Measurements from ENCODE around the gene FARS2. TPM values are rescaled to one million over a fixed set of nuclear protein-coding genes. Genes with fewer than 3 reads are reported as not detected.

The FARS2 gene
- total RNA-seq (10 to 100 TPM; 16.2 to 23.1 (median 20.3) TPM), polyA plus RNA-seq (10 to 100 TPM; 27.1 to 28.1 TPM), total RNA-seq (28.4 reads per million, percentile 58 among the genes with 10 or more reads in this experiment)

DNA sequence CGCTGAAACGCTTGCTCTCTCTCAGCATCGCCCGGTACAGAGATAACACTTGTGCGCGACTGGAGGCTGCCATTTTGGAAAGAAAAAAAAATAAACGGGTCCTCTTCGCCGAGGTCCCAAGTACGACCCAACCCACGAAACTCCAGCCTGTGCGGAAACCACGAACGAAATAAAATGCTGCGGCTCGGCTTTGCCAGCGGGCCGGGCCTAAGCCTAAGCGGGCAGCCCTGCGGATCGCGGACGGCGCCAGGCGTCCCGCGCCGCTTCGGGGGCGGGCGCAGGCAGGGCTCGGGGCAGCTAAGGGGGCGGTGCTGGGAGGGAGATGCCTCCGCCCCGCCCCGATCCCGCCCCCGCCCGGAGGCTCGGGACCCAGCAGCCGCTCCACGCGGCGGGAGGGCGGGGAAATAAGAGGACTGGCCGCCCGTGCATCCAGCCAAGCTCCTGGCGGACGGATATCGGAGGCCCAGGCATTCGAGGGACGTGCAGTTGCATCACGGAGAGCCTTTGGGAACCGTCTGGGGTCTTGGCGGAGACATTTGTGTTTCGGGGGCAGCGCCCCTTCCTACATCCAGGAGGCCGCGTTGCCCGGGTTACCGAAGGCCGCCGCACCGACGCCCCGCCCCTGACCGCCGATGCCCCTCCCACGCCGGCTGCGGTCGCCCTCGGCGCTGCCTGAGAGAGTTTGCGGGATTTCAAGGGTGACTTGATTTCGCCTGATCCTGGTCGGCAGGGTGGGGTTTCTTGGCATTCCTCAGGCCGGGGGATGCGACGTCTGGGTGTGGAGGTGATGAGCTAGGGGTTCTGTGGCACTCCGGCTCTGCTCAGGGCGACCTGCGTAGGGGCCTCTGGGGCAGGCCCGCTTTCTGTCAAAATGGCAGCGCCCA, at the start of gene FARS2, which contains the start of gene LYRM4:
Gene FARS2 (plus strand): TSS at position 853 of the 884 bp plus-strand sequence.
Gene LYRM4 (minus strand): TSS at position 290 of the 884 bp plus-strand sequence. CDS start 217 bp downstream, at position 73.
- peak; percentile 86 to 99 (median 97) for DNase-seq
- Mint-ChIP-seq H3K4me3 (peak within 1 kb of the TSS; percentile 94 to 100 (median 98)), H3K27ac (peak within 1 kb of the TSS; percentile 99 to 100 (median 100)), H3K36me3 (peaks cover under 1 to 22% (median 6%) of the 10 kb centered on the region in 5 donors), H3K27me3 (no peaks in the 10 kb centered on the region), H3K9me3 (peaks cover 0 to 5% (median 0%) of the 10 kb centered on the region in 11 donors), H3K4me1 (peaks cover 18 to 63% (median 43%) of the 10 kb centered on the region in 7 donors)
- no peaks in the 10 kb centered on the region for H3K9me3 ChIP-seq (ENCODE audit: control insufficient read depth in 2 of 3, low read length in 3 of 3)
- ChIA-PET CTCF (interaction anchor here (0.7 to 1.5 kb wide), 3 partner anchors 87 to 117 kb away, joined by 3 read pairs; no protein-coding TSS in a partner anchor), POLR2A (interaction anchor here (0.7 to 2.8 kb wide), 9 partner anchors 10 to 1900 kb away, joined by 3 to 20 read pairs (median 3); no protein-coding TSS in a partner anchor)
- peak; percentile 91 for ATAC-seq
- H3K4me1 ChIP-seq (ENCODE audit: control insufficient read depth in 2 of 2, insufficient read depth in 2 of 2, low read length in 2 of 2) = peaks cover 9 to 13% of the 10 kb centered on the region in 2 donors
- peak within 1 kb of the TSS; percentile 93 for H3K27ac ChIP-seq (ENCODE audit: low read depth, low read length)
- intact Hi-C loops (cut with micrococcal nuclease) = loop anchor here (1.0 to 10.0 kb wide), 13 partner anchors 19 to 1880 kb away; partner anchors contain the start of genes CDYL (in 1 of the 2) and ECI2 (in 1 of the 2)
- H3K27me3 ChIP-seq (ENCODE audit: control insufficient read depth in 2 of 2, insufficient read depth in 2 of 2, low read length in 2 of 2) = no peaks in the 10 kb centered on the region
- peak within 1 kb of the TSS; percentile 63 for H3K4me3 ChIP-seq (ENCODE audit: low read length)
- H3K36me3 ChIP-seq (ENCODE audit: control insufficient read depth in 2 of 3, insufficient read depth in 3 of 3, low read length in 3 of 3) = peaks cover 0 to 3% (median 0%) of the 10 kb centered on the region in 3 experiments

GRCh38 chr6:5213836-5214235, 47.5 kb upstream of the FARS2 start:
- peaks cover 0 to 5% (median 0%) of the 10 kb centered on the region in 7 donors for H3K4me1 Mint-ChIP-seq
- no peak for DNase-seq
- POLR2A ChIA-PET = no interaction called here
- ATAC-seq = no peak
- no peaks in the 10 kb centered on the region for H3K9me3 Mint-ChIP-seq
- intact Hi-C loops (cut with micrococcal nuclease) = loop anchor here (5.0 to 10.0 kb wide), 5 partner anchors 37 to 1333 kb away; no protein-coding TSS in a partner anchor
- CTCF ChIA-PET = no interaction called here
- H3K27ac Mint-ChIP-seq = no peak overlapping the region
- no peak overlapping the region for H3K27ac ChIP-seq (ENCODE audit: low read depth, low read length)
- H3K36me3 ChIP-seq (ENCODE audit: control insufficient read depth in 2 of 3, insufficient read depth in 3 of 3, low read length in 3 of 3) = peaks cover 0 to 21% (median 0%) of the 10 kb centered on the region in 3 experiments
- no peaks in the 10 kb centered on the region for H3K27me3 Mint-ChIP-seq
- peaks cover 0 to 44% (median 18%) of the 10 kb centered on the region in 5 donors for H3K36me3 Mint-ChIP-seq
- H3K4me3 Mint-ChIP-seq = no peak overlapping the region
- no peak overlapping the region for H3K4me3 ChIP-seq (ENCODE audit: low read length)
- no peaks in the 10 kb centered on the region for H3K27me3 ChIP-seq (ENCODE audit: control insufficient read depth in 2 of 2, insufficient read depth in 2 of 2, low read length in 2 of 2)
- H3K9me3 ChIP-seq (ENCODE audit: control insufficient read depth in 2 of 3, low read length in 3 of 3) = no peaks in the 10 kb centered on the region
- no peaks in the 10 kb centered on the region for H3K4me1 ChIP-seq (ENCODE audit: control insufficient read depth in 2 of 2, insufficient read depth in 2 of 2, low read length in 2 of 2)

- intact Hi-C loops (cut with micrococcal nuclease) = loop anchor here (5.0 to 10.0 kb wide), 5 partner anchors 37 to 1333 kb away; no protein-coding TSS in a partner anchor
- Mint-ChIP-seq H3K27me3 (no peaks in the 10 kb centered on the region), H3K4me1 (peaks cover 0 to 5% (median 0%) of the 10 kb centered on the region in 7 donors), H3K9me3 (no peaks in the 10 kb centered on the region), H3K27ac (no peak overlapping the region), H3K36me3 (peaks cover 0 to 41% (median 18%) of the 10 kb centered on the region in 5 donors), H3K4me3 (no peak overlapping the region)
- peak in 2 of 9 donors; percentile 5 to 32 for DNase-seq
- no peak for ATAC-seq
- no peak overlapping the region for H3K27ac ChIP-seq (ENCODE audit: low read depth, low read length)
- CTCF ChIA-PET = no interaction called here
- H3K9me3 ChIP-seq (ENCODE audit: control insufficient read depth in 2 of 3, low read length in 3 of 3) = no peaks in the 10 kb centered on the region
- H3K27me3 ChIP-seq (ENCODE audit: control insufficient read depth in 2 of 2, insufficient read depth in 2 of 2, low read length in 2 of 2) = no peaks in the 10 kb centered on the region
- POLR2A ChIA-PET = no interaction called here
- peaks cover 0 to 21% (median 0%) of the 10 kb centered on the region in 3 experiments for H3K36me3 ChIP-seq (ENCODE audit: control insufficient read depth in 2 of 3, insufficient read depth in 3 of 3, low read length in 3 of 3)
- no peak overlapping the region for H3K4me3 ChIP-seq (ENCODE audit: low read length)
- H3K4me1 ChIP-seq (ENCODE audit: control insufficient read depth in 2 of 2, insufficient read depth in 2 of 2, low read length in 2 of 2) = no peaks in the 10 kb centered on the region
Observed at GRCh38 chr6:5214570-5215052, 46.7 kb upstream of the FARS2 start.

DNA sequence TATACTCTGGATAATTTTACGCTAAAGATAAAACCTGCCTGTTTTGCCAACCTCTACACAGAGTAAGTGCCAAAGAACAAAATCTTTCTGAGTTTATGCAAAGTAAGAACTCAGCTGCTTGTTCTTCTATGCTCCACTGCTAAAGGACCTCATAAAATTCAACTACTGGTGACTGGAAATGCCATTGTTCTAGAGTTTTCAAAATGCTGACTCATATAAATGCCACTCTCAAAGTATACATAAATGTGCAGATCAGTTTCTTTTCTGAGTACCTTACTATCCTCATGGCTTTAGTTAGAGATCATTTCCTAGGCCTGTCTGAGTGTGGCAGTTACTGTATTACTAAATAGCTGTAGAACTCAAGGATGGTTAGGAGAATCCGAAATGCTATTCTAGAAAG, 46.2 kb upstream of the FARS2 start:
- ChIA-PET CTCF (no interaction called here), POLR2A (no interaction called here)
- ATAC-seq = no peak

GRCh38 chr6:5215799-5216198, 45.5 kb upstream of the FARS2 start:
- H3K4me3 ChIP-seq (ENCODE audit: low read length) = no peak overlapping the region
- peaks cover 0 to 21% (median 0%) of the 10 kb centered on the region in 3 experiments for H3K36me3 ChIP-seq (ENCODE audit: control insufficient read depth in 2 of 3, insufficient read depth in 3 of 3, low read length in 3 of 3)
- Mint-ChIP-seq H3K36me3 (peaks cover 0 to 45% (median 18%) of the 10 kb centered on the region in 5 donors), H3K4me3 (no peak overlapping the region), H3K4me1 (peaks cover 0 to 5% (median 0%) of the 10 kb centered on the region in 7 donors), H3K9me3 (no peaks in the 10 kb centered on the region), H3K27me3 (no peaks in the 10 kb centered on the region), H3K27ac (peak overlapping the region in 2 of 9 donors; percentile 6 to 8)
- no peak for DNase-seq
- H3K9me3 ChIP-seq (ENCODE audit: control insufficient read depth in 2 of 3, low read length in 3 of 3) = no peaks in the 10 kb centered on the region
- no peaks in the 10 kb centered on the region for H3K27me3 ChIP-seq (ENCODE audit: control insufficient read depth in 2 of 2, insufficient read depth in 2 of 2, low read length in 2 of 2)
- no peak for ATAC-seq
- H3K4me1 ChIP-seq (ENCODE audit: control insufficient read depth in 2 of 2, insufficient read depth in 2 of 2, low read length in 2 of 2) = no peaks in the 10 kb centered on the region
- POLR2A ChIA-PET = no interaction called here
- H3K27ac ChIP-seq (ENCODE audit: low read depth, low read length) = no peak overlapping the region
- intact Hi-C loops (cut with micrococcal nuclease) = loop anchor here in 1 of 2 donors (10.0 kb wide), 3 partner anchors 71 to 179 kb away; no protein-coding TSS in a partner anchor
- CTCF ChIA-PET = no interaction called here

More for the DNA sequence above, 46.2 kb upstream of the FARS2 start:
- H3K36me3 ChIP-seq (ENCODE audit: control insufficient read depth in 2 of 3, insufficient read depth in 3 of 3, low read length in 3 of 3) = peaks cover 0 to 21% (median 0%) of the 10 kb centered on the region in 3 experiments
- H3K9me3 ChIP-seq (ENCODE audit: control insufficient read depth in 2 of 3, low read length in 3 of 3) = no peaks in the 10 kb centered on the region
- H3K4me1 ChIP-seq (ENCODE audit: control insufficient read depth in 2 of 2, insufficient read depth in 2 of 2, low read length in 2 of 2) = no peaks in the 10 kb centered on the region
- Mint-ChIP-seq H3K27ac (no peak overlapping the region), H3K4me1 (peaks cover 0 to 5% (median 0%) of the 10 kb centered on the region in 7 donors), H3K4me3 (no peak overlapping the region), H3K27me3 (no peaks in the 10 kb centered on the region), H3K9me3 (no peaks in the 10 kb centered on the region), H3K36me3 (peaks cover 0 to 44% (median 18%) of the 10 kb centered on the region in 5 donors)
- DNase-seq = no peak
- H3K27ac ChIP-seq (ENCODE audit: low read depth, low read length) = no peak overlapping the region
- intact Hi-C loops (cut with micrococcal nuclease) = loop anchor here in 1 of 2 donors (10.0 kb wide), 3 partner anchors 70 to 180 kb away; no protein-coding TSS in a partner anchor
- no peak overlapping the region for H3K4me3 ChIP-seq (ENCODE audit: low read length)
- H3K27me3 ChIP-seq (ENCODE audit: control insufficient read depth in 2 of 2, insufficient read depth in 2 of 2, low read length in 2 of 2) = no peaks in the 10 kb centered on the region

DNA sequence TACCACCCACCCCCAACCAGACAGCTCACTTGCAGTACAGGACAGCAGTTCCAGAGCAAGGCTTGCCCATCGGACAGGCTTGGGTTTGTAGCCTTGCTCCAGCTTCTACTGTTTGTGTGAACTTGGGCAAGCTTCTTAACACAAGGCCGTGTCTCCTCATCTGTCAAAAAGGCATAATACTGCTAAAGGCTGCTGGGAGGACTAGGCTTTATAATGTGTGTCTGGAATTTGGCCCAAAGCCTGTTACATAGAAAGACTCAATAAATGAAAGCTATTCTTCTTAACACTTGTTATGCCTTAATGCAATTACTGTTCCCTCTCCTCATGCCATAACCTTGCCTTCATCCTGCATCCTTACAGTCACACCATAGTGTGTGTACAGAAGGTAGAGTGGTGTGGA, 44.0 kb upstream of the FARS2 start:
- no peaks in the 10 kb centered on the region for H3K27me3 ChIP-seq (ENCODE audit: control insufficient read depth in 2 of 2, insufficient read depth in 2 of 2, low read length in 2 of 2)
- H3K4me3 ChIP-seq (ENCODE audit: low read length) = no peak overlapping the region
- ChIA-PET CTCF (no interaction called here), POLR2A (no interaction called here)
- H3K4me3 Mint-ChIP-seq = no peak overlapping the region
- DNase-seq (no peak), ATAC-seq (no peak)
- peaks cover 0 to 21% (median 0%) of the 10 kb centered on the region in 3 experiments for H3K36me3 ChIP-seq (ENCODE audit: control insufficient read depth in 2 of 3, insufficient read depth in 3 of 3, low read length in 3 of 3)
- peaks cover 0 to 5% (median 0%) of the 10 kb centered on the region in 7 donors for H3K4me1 Mint-ChIP-seq
- no peaks in the 10 kb centered on the region for H3K9me3 Mint-ChIP-seq
- peak overlapping the region in 1 of 9 donors; percentile 63 for H3K27ac Mint-ChIP-seq
- no peaks in the 10 kb centered on the region for H3K9me3 ChIP-seq (ENCODE audit: control insufficient read depth in 2 of 3, low read length in 3 of 3)
- intact Hi-C loops (cut with micrococcal nuclease) = loop anchor here in 1 of 2 donors (10.0 kb wide), 3 partner anchors 73 to 177 kb away; no protein-coding TSS in a partner anchor
- H3K27me3 Mint-ChIP-seq = no peaks in the 10 kb centered on the region
- no peaks in the 10 kb centered on the region for H3K4me1 ChIP-seq (ENCODE audit: control insufficient read depth in 2 of 2, insufficient read depth in 2 of 2, low read length in 2 of 2)
- H3K36me3 Mint-ChIP-seq = peaks cover 0 to 46% (median 23%) of the 10 kb centered on the region in 5 donors
- no peak overlapping the region for H3K27ac ChIP-seq (ENCODE audit: low read depth, low read length)

All from naive thymus-derived CD4-positive, alpha-beta T cell (primary cell).